GM18867 (cell line): Measurements from ENCODE around the gene NHLH1.
A peak's percentile ranks its signal among the peaks of the same experiment; 100 is the strongest.

Source experiments
- ATAC-seq: cut with Tn5 transposase; IDR thresholded peaks from one replicate; pipeline ENCODE4 v1.9.1; 2021; ENCODE audit warnings: mild to moderate bottlenecking, moderate library complexity; ENCODE audit not compliant: unreplicated experiment

NHLH1 gene

DNA sequence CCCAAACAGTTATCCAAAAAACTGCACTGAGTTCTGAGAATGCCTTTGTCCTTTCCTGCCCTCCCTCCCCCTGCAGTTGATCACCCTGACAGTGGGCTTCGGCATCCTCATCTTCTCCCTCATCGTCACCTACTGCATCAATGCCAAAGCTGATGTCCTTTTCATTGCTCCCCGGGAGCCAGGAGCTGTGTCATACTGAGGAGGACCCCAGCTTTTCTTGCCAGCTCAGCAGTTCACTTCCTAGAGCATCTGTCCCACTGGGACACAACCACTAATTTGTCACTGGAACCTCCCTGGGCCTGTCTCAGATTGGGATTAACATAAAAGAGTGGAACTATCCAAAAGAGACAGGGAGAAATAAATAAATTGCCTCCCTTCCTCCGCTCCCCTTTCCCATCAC, 8.8 kb upstream of the NHLH1 start:
- ATAC-seq: no peak

DNA sequence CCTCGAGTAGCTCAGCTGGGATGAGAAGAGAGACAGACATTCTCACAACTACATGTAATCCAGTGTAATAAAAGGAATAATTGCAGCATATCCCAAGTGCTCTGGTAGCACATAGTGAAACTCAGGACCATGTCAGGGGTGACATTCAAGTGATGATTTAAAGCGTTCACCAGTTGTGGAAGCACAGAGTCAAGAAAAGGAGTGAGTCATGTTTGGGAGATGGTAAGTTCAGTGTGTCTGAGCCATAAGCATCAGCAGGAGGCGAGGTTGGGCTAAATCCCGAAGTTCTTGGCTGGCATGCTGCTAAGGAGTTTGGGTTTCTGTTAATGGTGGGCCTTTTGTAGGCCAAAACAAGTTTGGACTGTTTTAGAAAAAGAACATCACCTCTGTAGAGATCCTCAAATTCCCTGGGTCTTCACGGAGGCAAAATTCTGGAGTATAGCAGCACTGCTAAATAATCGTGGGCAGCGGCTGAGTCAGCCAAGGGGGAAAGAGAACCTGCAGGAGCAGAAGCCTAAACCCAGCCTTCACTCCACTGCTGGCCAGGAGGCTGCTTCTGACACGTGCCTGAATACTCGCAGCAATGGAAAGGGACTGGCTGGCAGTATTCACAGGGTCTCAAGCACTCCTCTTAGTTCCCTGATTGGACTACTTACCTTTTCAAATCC, 7.2 kb upstream of the NHLH1 start:
- no peak for ATAC-seq

DNA sequence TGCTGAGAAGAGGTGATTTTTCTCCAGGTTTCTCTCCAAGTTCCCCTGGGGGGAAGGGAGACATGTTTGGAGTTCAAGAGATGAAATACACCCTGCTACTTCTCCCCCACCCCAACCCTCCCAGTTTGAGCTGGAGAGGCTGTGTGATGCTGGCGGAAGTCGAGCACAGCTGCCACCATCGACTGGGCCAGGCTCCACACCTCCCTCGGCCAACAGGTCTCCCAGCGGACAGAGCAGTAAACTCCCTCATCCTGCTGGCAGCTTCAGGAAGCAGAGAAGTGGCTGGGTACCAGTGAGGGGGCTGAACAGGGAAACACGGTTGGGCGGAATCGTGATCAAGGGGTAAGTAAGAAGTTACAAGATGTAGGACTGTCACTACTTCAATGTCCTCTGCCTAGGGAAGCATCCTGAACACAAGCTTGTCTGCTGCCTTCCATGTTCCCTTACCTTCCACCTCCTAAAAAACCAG, 6.6 kb upstream of the NHLH1 start:
- no peak for ATAC-seq

DNA sequence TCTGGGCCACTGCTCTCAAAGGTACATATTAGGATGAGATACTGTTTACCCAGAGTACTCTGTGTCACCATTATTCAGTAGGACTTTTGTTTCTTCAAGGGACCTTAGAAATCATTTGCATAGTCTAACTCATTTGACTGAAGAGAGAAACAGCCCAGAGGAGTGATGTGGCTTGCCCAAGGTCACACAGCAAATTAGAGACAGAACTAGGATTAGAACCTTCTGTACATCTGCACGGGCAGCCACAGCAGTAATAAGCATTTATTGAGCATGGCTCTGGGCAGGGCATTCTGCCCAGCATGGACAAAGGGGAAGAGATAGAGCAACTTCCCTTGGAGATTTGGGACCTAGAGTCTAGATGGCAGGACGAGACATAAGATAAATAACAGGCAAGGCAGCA, 5.7 kb upstream of the NHLH1 start:
- no peak for ATAC-seq

DNA sequence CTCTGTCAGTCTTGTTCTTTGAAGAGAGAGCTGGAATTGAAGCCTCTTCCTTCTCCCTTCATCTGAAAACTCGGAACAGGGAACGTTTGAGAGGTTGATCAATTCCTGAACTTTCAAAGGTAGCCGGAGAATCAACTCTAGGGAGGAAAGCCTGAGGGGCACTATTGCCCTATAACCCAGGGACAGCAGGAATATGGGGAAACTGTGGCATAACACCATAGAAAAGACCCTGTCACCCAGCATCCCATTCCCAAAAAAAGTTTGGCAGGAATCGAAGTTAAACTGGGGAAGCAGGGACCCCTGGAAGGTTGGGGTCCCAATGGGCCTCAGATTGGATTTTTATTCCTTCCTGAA, 5.1 kb upstream of the NHLH1 start:
- ATAC-seq: no peak

DNA sequence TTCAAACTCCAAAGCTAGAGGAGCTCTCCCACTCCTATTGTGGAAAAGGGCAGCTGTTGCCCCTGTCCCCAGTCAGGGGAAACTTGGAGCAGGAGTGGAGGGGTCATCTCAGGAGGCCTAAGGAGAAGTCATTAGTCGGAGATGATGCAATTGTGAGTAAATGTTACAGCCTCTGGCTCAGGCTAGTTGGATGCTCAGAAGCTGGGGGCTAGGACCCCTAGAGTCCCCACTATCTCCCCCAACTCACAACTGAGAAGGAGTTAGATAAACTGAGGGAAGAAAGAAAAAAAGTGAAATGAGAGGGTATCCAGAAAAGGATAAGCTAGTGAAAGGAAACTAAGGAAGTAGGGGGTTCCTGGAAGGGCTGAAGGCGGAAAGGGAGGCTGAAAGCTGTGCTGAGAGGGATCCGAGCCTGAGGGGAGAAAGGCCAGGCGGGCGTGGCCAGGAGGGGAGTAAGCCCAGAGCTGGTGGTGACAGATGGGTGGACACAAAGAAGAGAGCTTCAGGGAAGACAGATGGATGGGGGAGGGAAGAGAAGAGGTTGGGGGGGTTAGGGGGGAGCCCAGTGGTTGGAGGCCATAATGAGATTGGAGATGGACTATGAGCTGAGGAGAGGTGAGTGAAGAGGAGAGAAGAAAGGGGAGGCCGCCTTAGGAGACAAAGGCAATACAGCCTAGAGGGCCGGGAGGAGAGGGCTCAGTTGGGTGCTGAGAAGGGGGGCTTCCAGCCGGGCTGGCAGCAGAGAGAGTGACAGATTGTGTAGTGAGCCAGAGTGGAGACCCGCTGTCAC, 4.5 kb upstream of the NHLH1 start:
- ATAC-seq: no peak

DNA sequence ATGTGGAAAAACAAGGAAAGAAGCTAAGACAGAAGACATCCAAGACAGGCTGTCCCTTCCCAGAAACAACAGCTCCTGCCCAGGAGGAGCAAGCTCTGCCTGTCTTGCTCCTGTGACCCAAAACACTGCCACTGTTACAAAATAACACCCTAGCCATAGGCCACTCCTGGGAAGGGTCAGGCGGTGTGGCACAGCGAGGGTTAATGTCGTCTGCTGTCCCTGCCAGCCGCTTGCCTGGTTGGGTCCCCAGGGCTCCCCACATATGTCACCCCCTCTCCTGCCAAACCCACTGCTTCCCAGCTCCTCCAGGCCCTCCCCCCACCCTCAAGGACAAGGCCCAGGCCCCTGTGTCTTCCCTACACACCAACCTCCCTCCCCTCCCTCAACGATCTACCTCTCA, 3.9 kb upstream of the NHLH1 start:
- no peak for ATAC-seq

DNA sequence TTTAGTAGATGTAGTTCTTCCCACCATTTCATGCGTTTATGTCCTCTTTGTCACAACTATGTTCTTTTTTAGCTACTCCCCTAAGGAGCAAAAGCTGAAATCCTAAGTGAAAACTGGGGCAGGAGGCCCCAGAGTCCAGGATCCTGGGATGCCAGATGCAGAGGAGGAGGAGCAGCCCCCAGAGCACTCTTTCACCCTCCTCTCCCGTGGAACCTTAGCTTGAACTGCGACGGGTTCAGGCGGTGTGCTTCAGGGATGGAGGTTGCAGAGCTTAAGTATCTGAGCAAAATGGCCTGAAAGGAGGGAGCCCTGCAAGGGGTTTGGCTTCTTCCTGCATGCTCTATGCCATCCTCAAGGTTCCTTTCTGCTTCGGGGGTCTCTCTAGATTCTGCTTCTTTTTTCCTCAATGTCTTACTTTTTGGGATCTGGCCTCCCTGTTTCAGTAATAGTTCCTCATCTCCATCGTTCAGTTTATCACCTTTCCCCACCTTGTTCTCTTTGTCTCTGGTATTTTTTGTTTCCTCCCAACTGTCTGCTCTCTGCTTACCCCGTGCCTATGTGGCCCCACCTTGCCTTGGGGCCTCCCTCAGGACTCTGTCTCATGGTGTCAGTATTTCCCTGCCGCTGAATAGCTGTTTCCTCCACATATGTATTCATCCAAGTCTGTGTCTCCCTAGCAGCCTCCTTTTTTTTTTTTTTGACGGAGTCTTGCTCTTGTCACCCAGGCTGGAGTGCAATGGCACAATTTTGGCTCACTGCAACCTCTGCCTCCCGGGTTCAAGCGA, 2.7 kb upstream of the NHLH1 start:
- no peak for ATAC-seq

DNA sequence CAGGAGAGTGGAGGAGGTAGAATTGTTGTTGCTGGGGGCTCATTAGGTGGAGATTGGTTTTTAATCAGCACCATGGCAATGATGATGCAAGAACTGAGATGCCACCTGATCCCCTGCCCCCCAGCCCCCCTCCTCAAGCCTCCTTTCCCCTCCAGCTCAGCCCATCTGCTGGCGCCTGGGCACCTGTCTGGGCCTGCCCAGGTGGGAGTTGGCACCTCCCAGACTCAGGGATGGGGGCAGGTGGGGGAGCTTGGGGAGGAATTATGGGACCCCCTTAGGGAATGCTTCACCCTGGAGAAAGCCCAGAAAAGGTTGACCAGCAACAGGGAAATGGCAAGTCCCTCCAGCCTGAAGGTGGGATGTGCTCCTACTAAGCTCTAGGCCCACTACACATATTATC, 1.5 kb upstream of the NHLH1 start:
- ATAC-seq: no peak

DNA sequence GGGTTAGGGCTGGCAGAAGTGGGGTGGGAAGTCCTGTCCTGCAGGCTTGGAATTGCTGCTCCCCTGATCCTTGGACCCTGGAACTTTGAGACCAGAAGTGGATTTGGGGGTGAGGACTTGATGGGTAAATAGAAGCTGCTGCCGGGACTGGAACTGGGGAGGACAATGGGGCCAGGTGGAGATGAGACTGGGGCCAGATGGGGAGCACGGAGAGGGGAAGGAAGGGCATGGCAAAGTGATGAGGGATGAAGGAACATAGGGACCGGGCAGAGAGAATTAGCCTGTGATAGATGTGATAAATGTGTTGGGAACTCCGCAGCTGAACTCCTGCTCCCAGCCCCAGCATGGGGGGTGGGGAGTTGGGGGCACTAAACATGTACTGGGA, 637 bp downstream of the NHLH1 start:
- no peak for ATAC-seq

DNA sequence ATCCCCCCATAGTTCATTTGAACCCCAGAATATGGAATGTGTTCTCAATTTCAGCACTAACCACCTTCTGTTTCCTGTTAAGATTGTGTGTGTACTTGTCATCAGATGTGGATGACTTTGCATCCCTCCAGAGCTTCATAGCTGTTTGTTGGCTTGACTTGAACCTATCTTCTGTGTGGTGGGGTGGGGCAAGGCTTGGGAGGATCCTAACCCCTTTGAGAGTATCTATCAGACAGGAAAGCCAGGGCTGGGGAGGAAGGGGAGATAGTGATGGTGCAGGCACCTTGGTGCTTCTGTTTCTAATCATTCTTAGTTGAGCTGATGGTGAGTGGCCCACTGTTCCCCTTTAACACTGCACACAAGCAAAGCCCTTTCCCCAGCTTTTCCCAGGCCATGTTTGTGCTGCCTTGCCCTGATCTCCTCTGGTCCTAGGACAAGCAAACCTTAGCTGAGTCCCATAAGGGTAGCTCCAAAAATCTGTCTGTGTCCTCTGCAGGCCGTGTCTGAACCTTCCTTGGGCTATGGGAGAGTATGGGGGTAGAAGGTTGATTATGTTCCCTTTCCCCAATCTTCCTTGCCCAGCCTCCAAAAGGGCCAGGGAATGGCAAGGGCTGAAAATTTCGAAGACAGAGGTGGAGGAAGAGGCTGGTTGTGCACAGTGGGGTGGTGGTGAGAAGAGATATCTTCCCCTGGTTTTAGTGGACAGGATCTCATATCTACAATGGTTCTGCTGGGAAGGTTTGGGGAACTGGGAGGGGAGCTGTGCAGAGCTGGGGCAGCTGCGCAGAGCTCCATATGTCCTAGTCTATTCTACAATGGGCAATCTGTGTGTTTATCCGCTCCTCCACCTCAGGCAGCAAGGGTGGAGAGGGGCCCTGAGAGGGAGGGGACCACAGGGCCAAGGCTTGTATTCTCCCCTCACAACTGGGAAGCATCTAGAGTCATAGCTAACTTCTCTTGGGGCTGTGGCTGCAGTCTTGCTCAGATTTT, 1.4 kb downstream of the NHLH1 start:
- ATAC-seq: no peak

DNA sequence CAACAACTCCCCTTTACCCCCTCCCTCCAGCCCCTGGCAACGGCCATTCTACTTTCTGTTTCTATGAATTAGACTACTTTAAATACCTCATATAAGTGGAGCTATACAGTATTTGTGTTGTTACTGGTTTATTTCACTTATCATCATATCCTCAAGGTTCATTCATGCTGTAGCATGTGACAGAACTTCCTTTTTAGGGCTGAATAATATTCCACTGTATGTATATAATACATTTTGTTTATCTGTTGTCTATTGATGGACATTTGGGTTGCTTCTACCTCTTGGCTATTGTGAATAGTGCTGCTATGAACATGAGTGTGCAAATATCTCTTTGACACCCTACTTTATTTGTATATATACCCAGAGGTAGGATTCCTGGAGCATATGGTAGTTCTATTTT, 2.2 kb downstream of the NHLH1 start:
- ATAC-seq: no peak

DNA sequence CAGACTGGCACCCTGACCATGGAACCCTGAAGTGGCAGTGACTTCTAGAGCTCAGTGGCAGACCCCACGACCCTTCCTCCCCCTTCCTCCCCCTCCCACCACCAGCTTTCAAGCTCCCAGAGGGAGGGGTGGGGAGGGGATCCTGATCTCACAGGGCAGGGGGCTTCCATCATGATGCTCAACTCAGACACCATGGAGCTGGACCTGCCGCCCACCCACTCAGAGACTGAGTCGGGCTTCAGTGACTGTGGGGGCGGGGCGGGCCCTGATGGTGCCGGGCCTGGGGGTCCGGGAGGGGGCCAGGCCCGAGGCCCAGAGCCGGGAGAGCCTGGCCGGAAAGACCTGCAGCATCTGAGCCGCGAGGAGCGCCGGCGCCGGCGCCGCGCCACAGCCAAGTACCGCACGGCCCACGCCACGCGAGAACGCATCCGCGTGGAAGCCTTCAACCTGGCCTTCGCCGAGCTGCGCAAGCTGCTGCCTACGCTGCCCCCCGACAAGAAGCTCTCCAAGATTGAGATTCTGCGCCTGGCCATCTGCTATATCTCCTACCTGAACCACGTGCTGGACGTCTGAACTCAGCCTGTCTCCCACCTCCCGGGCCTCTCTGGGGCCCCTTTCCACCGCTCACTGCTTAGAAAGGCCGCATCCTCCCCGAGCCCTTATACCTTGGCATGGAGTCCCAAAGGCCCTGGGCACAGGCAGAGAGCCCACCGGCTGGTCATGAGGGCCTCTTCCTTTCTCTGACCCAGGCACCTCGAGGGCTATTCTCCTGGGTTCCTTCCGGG, 3.9 kb downstream of the NHLH1 start:
- ATAC-seq: no peak

DNA sequence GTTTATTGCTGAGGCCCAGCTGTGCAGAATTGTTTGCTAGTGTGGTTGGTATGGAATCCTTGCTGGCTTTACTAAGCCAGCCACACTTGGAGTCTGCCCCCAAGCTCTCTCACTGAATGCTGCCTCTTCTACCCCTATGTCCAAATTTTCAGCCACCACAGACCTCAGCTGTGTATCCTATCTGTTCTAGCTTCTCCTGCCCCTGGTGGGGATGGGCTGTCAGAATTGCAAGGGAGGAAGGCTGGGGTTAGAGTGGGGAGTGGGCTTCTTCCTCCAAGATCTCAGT, 4.4 kb downstream of the NHLH1 start:
- ATAC-seq: no peak

DNA sequence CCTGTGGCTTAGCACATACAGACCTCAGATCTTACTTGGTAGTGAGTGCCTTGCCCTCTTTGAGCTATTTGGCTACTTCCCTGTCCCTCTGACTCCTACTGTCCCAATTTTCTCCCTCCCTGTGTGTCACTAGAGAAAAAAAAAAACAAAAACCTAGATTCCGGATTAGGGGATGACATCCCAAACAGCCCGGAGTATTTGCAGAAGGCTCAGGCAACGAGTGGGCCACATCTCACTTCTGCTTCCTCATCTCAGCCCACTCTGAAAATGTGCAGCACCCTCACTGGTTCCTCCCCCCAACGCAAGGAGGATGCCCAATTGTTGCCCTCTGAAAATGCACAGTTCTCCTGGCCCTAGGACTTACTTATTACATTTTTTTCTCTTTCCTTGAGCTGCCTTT, 4.9 kb downstream of the NHLH1 start:
- ATAC-seq: no peak

DNA sequence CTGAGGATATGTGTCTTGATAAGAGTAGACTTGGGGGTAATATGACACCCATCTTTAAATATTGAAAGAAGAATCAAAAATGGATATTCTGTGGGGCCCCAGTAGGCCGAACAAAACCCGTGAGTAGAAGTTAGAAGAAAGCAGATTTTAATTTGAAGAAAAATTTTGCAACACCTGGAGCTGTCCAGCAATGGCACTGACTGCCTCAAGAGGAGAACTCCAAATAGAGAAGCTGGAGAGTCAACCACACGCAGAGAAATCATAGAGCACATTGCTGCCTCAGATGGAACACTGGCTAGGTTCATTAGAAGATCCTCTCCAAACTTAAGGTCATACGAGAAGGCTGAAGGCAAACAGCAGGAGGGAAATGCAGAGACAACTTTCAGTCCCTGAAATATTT, 6.8 kb downstream of the NHLH1 start:
- ATAC-seq: no peak

DNA sequence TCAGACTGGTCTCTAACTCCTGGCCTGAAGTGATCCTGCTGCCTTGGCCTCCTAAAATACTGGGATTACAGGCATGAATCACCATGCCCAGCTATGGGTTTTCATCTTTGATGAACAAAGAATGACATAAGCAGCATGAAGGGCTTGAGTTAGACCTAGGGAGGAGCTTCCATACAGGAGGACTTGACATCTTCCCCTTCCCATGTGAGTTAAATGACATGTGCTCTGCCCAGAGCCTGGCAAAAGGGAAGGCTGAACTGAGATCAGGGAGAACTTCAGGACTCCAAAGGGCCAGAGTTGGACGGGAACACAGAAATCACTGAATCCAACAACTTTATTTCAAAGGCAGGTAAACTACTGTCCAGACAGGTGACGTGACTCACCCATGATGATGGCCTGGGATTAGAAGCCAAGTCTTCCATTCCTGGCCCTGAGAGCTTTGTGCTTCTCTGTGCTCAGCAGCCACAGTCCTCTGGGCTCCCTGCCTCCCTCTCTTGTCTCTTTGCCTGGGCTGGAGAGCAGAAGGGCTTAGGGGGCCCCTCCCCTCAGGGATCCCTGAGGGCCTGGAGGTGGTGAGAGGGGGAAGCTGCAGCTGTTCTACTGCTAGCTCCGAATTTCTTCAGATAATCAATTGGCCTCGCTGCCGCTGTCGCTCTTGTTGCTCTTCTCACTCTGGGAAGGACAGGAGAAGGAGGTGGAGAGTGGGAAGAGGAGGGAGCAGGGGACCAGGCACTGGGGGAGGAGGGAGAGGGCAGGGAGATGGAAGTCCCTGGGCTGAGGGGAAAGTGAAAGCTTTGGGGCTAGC, 7.6 kb downstream of the NHLH1 start:
- no peak for ATAC-seq

DNA sequence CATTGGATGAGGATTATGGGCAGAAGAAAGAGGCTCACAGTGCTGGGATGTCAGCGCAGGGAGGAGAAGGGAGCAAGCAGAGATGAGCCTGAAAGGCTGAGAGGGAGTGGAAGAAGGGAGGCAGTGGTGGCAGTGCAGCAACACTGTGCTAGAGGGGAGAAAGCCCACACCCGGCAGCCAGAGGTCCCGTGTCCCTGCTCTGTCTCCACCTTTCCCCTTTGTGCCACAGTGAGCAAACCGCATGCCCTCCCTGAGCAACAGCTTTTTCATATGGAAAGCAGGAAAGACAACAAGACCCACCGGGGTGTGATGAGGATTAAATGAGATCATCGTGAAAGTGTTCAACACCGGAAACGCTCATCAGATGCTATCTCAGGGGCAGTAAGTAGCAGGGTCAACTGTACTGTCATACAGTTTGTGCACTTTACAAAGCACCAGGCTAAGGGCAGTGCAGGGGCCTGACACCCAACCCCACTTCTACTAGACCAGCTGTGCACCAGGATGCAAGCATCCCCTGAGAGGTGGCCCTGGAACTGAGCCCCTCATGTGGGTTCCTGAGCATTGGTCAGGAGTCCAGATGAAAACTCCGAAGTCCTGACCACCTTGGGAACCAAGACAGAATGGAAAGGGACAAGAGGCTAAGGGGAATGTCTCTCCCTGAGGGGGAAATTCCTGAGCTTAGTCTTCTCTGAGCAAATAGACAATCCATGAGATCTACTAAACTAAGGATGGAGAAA, 9.1 kb downstream of the NHLH1 start:
- ATAC-seq: peak; percentile 74
